Suprapubic skin (tissue), 3 donors: ENCODE measurements around the gene LYSMD2.

Source experiments
- CTCF ChIP-seq, 2 donors: fragments of 200-600 bp in 1 of 2; fragments of 450-650 bp in 1 of 2; sonication (generic) in 1 of 2; IDR thresholded peaks; one replicate each; pipeline ENCODE4 v1.5.1; 2016 to 2019; ENCODE audit warnings: antibody characterized with exemption in 2 of 2, mild to moderate bottlenecking in 1 of 2, moderate library complexity in 1 of 2
- POLR2A ChIP-seq, 2 donors: fragments of 450-650 bp; IDR thresholded peaks; one replicate each; pipeline ENCODE4 v1.6.1; 2017; ENCODE audit warnings: antibody characterized with exemption in 2 of 2, mild to moderate bottlenecking in 2 of 2, moderate library complexity in 2 of 2

- TF ChIP-seq POLR2A (IDR thresholded peaks at IDR 0.05) (no peak), CTCF (IDR thresholded peaks at IDR 0.05) (no peak)
Observed at GRCh38 chr15:51760805-51761204, 23.4 kb upstream of the LYSMD2 start.
